IMR-90 (cell line): ENCODE data around the gene SLC35E4.

ENCODE experiments used
- BHLHE40 ChIP-seq: fragments of 150-350 bp; IDR thresholded peaks from 2 replicates; pipeline ENCODE4 v1.6.1; 2016; ENCODE audit warnings: mild to moderate bottlenecking, low read depth, low read length
- CTCF ChIP-seq: conservative IDR thresholded peaks from 2 replicates; pipeline ENCODE4 v1.5.1; 2012; ENCODE audit warnings: mild to moderate bottlenecking, low read depth, low read length, improper control_type of control experiment
- ELK1 ChIP-seq: fragments of 150-350 bp; IDR thresholded peaks from 2 replicates; pipeline ENCODE4 v1.6.1; 2016; ENCODE audit warnings: low read depth, mild to moderate bottlenecking, low read length, moderate library complexity, borderline replicate concordance
- FOS ChIP-seq: fragments of 150-350 bp; IDR thresholded peaks from 2 replicates; pipeline ENCODE4 v1.6.1; 2016; ENCODE audit warnings: low read depth, low read length
- MAFK ChIP-seq: IDR thresholded peaks from 2 replicates; pipeline ENCODE4 v1.6.1; 2012; ENCODE audit warnings: low read depth, low read length, improper control_type of control experiment
- MAZ ChIP-seq: IDR thresholded peaks from 2 replicates; pipeline ENCODE4 v1.6.1; 2012; ENCODE audit warnings: low read depth, mild to moderate bottlenecking, low read length, improper control_type of control experiment, moderate library complexity, borderline replicate concordance
- MXI1 ChIP-seq: IDR thresholded peaks from 2 replicates; pipeline ENCODE4 v1.6.1; 2012; ENCODE audit warnings: low read depth, mild to moderate bottlenecking, low read length, moderate library complexity, borderline replicate concordance
- POLR2A ChIP-seq: IDR thresholded peaks from 2 replicates; pipeline ENCODE4 v1.6.1; 2012; ENCODE audit warnings: mild to moderate bottlenecking, low read depth, low read length
- RAD21 ChIP-seq: IDR thresholded peaks from 2 replicates; pipeline ENCODE4 v1.6.1; 2012; ENCODE audit warnings: low read length, improper control_type of control experiment
- RCOR1 ChIP-seq: IDR thresholded peaks from 2 replicates; pipeline ENCODE4 v1.6.1; 2012; ENCODE audit warnings: mild to moderate bottlenecking, low read length, improper control_type of control experiment; ENCODE audit not compliant: insufficient replicate concordance
- RFX5 ChIP-seq: IDR thresholded peaks from 2 replicates; pipeline ENCODE4 v1.8.0; 2012; ENCODE audit warnings: low read depth, mild to moderate bottlenecking, low read length, moderate library complexity
- SMC3 ChIP-seq: fragments of 150-350 bp; IDR thresholded peaks from 2 replicates; pipeline ENCODE4 v1.6.1; 2016; ENCODE audit warnings: low read depth, mild to moderate bottlenecking, antibody characterized with exemption, low read length, moderate library complexity
- USF2 ChIP-seq: fragments of 150-350 bp; IDR thresholded peaks from 2 replicates; pipeline ENCODE4 v1.6.1; 2017; ENCODE audit warnings: mild to moderate bottlenecking, antibody characterized with exemption, low read length, low read depth

- TF ChIP-seq POLR2A (no peak; the same call in none of the 2 replicates), CTCF (no peak), MXI1 (no peak), MAFK (no peak), USF2 (no peak), FOS (no peak), MAZ (no peak), BHLHE40 (no peak), RAD21 (no peak), ELK1 (no peak), RCOR1 (no peak), RFX5 (no peak), SMC3 (no peak)
Measured at GRCh38 chr22:30591191-30591587, 44.4 kb upstream of the SLC35E4 start.
